ENCODE results near the gene MAP2K7.

Gene MAP2K7

GRCh38 chr19:7915250-7916102, 11.8 kb downstream of the MAP2K7 start:
- Histone ChIP-seq H3K9me3 (ENCODE audit: insufficient read depth, low read depth, low read length) (no peaks in the 10 kb centered on the region), H3K4me2 (ENCODE audit: low read depth, low read length, poor library complexity, severe bottlenecking) (no peak overlapping the region), H3K9me2 (replicated peaks; ENCODE audit: low read depth, low read length) (no peaks in the 10 kb centered on the region), H3F3A (ENCODE audit: low read depth) (no peaks in the 10 kb centered on the region), H3K9ac (ENCODE audit: low read depth, low read length, poor library complexity, severe bottlenecking) (no peak overlapping the region), H2AFZ (ENCODE audit: low read length) (no peak overlapping the region), H3K79me2 (ENCODE audit: insufficient read depth, low read length) (no peaks in the 10 kb centered on the region), H3K4me3 (ENCODE audit: low read length, poor library complexity, severe bottlenecking) (no peak overlapping the region), H3K4me1 (ENCODE audit: insufficient read depth, low read length, poor library complexity, severe bottlenecking) (peaks cover 5% of the 10 kb centered on the region), H4K20me1 (ENCODE audit: insufficient read depth, low read length, poor library complexity, severe bottlenecking) (no peaks in the 10 kb centered on the region), H3K36me3 (ENCODE audit: insufficient read depth, low read length) (peaks cover 20% of the 10 kb centered on the region; the same call in 1 of the 2 replicates), H3K27me3 (ENCODE audit: insufficient read depth, low read length, poor library complexity, severe bottlenecking) (no peaks in the 10 kb centered on the region)
- TF ChIP-seq EZH2phosphoT487 (IDR thresholded peaks at IDR 0.05; ENCODE audit: borderline replicate concordance) (no peak), CTCF (conservative IDR thresholded peaks at IDR 0.05; ENCODE audit: low read length) (no peak)

- H3K4me1 ChIP-seq (ENCODE audit: insufficient read depth, low read length, poor library complexity, severe bottlenecking) = peaks cover 9% of the 10 kb centered on the region
- H3K79me2 ChIP-seq (ENCODE audit: insufficient read depth, low read length) = no peaks in the 10 kb centered on the region
- no peaks in the 10 kb centered on the region for H3K27me3 ChIP-seq (ENCODE audit: insufficient read depth, low read length, poor library complexity, severe bottlenecking)
- no peak overlapping the region for H3K4me3 ChIP-seq (ENCODE audit: low read length, poor library complexity, severe bottlenecking)
- no peak overlapping the region for H2AFZ ChIP-seq (ENCODE audit: low read length)
- H3K9me2 ChIP-seq (replicated peaks; ENCODE audit: low read depth, low read length) = no peaks in the 10 kb centered on the region
- H4K20me1 ChIP-seq (ENCODE audit: insufficient read depth, low read length, poor library complexity, severe bottlenecking) = peaks cover 4% of the 10 kb centered on the region
- H3K36me3 ChIP-seq (ENCODE audit: insufficient read depth, low read length) = peaks cover 14% of the 10 kb centered on the region; the same call in 1 of the 2 replicates
- H3K9me3 ChIP-seq (ENCODE audit: insufficient read depth, low read depth, low read length) = no peaks in the 10 kb centered on the region
- H3K9ac ChIP-seq (ENCODE audit: low read depth, low read length, poor library complexity, severe bottlenecking) = no peak overlapping the region
- TF ChIP-seq EZH2phosphoT487 (IDR thresholded peaks at IDR 0.05; ENCODE audit: borderline replicate concordance) (no peak), CTCF (conservative IDR thresholded peaks at IDR 0.05; ENCODE audit: low read length) (no peak)
- H3F3A ChIP-seq (ENCODE audit: low read depth) = no peaks in the 10 kb centered on the region
- no peak overlapping the region for H3K4me2 ChIP-seq (ENCODE audit: low read depth, low read length, poor library complexity, severe bottlenecking)
Observed at GRCh38 chr19:7916103-7916954, 12.7 kb downstream of the MAP2K7 start.

- Histone ChIP-seq H4K20me1 (ENCODE audit: insufficient read depth, low read length, poor library complexity, severe bottlenecking) (peaks cover 6% of the 10 kb centered on the region), H3K4me3 (ENCODE audit: low read length, poor library complexity, severe bottlenecking) (no peak overlapping the region), H3K9me3 (ENCODE audit: insufficient read depth, low read depth, low read length) (no peaks in the 10 kb centered on the region), H3K9ac (ENCODE audit: low read depth, low read length, poor library complexity, severe bottlenecking) (no peak overlapping the region), H3F3A (ENCODE audit: low read depth) (no peaks in the 10 kb centered on the region), H3K27me3 (ENCODE audit: insufficient read depth, low read length, poor library complexity, severe bottlenecking) (no peaks in the 10 kb centered on the region), H3K79me2 (ENCODE audit: insufficient read depth, low read length) (no peaks in the 10 kb centered on the region), H3K4me1 (ENCODE audit: insufficient read depth, low read length, poor library complexity, severe bottlenecking) (peaks cover 12% of the 10 kb centered on the region), H3K9me2 (replicated peaks; ENCODE audit: low read depth, low read length) (no peaks in the 10 kb centered on the region), H2AFZ (ENCODE audit: low read length) (no peak overlapping the region), H3K36me3 (ENCODE audit: insufficient read depth, low read length) (peaks cover 8% of the 10 kb centered on the region; the same call in 1 of the 2 replicates), H3K4me2 (ENCODE audit: low read depth, low read length, poor library complexity, severe bottlenecking) (no peak overlapping the region)
- no peak for TF ChIP-seq CTCF (conservative IDR thresholded peaks at IDR 0.05; ENCODE audit: low read length)
Observed at GRCh38 chr19:7916955-7917266, 13.2 kb downstream of the MAP2K7 start.

Data from Loucy (cell line).